MCF 10A (cell line): Measurements from ENCODE around the gene EXOC7. TPM values are rescaled to one million over a fixed set of nuclear protein-coding genes. Genes with fewer than 3 reads are reported as not detected.

Source experiments
- BruUV-seq: library from RNA; stranded (reverse); fragments of 400-500 nt; replicated peaks from 2 replicates; lab custom pipeline; 2021; lab: Mats Ljungman, UMichigan
- CTCF ChIA-PET: fragments of 300-600 bp; sonication (Branson Sonifier 250); formaldehyde crosslinking; extraction: SDS; loops from one replicate; lab custom pipeline; 2021; ENCODE audit warnings: antibody characterized with exemption, inconsistent platforms; lab: Yijun Ruan, JAX
- POLR2A ChIA-PET: fragments of 300-600, 350-650 bp; sonication (Branson Sonifier 250); formaldehyde crosslinking; extraction: SDS; loops from one replicate; lab custom pipeline; 2020; ENCODE audit warnings: antibody characterized with exemption, inconsistent platforms; lab: Yijun Ruan, JAX
- DNase-seq: peaks from one replicate; pipeline ENCODE4 v3.0.0-alpha.2; 2018; ENCODE audit not compliant: unreplicated experiment
- H3K27ac Mint-ChIP-seq: one replicate; pipeline ENCODE4 v1.8.0; 2022; ENCODE audit warnings: mild to moderate bottlenecking, low read depth, mixed read lengths; ENCODE audit not compliant: unreplicated experiment
- H3K27me3 Mint-ChIP-seq: one replicate; pipeline ENCODE4 v1.8.0; 2022; ENCODE audit warnings: mixed read lengths; ENCODE audit not compliant: insufficient read depth, unreplicated experiment
- H3K36me3 Mint-ChIP-seq: one replicate; pipeline ENCODE4 v1.8.0; 2022; ENCODE audit warnings: mild to moderate bottlenecking, moderate library complexity, mixed read lengths; ENCODE audit not compliant: insufficient read depth, unreplicated experiment
- H3K4me1 Mint-ChIP-seq: one replicate; pipeline ENCODE4 v1.8.0; 2022; ENCODE audit warnings: mixed read lengths; ENCODE audit not compliant: insufficient read depth, unreplicated experiment
- H3K4me3 Mint-ChIP-seq: one replicate; pipeline ENCODE4 v1.8.0; 2022; ENCODE audit warnings: mild to moderate bottlenecking, moderate library complexity, mixed read lengths; ENCODE audit not compliant: unreplicated experiment
- H3K9me3 Mint-ChIP-seq: one replicate; pipeline ENCODE4 v1.8.0; 2022; ENCODE audit warnings: mixed read lengths; ENCODE audit not compliant: unreplicated experiment
- CTCF ChIP-seq: fragments of 200-600 bp; IDR thresholded peaks from one replicate; pipeline ENCODE4 v1.8.0; 2022; ENCODE audit warnings: antibody characterized with exemption, mild to moderate bottlenecking; ENCODE audit not compliant: unreplicated experiment
- intact Hi-C: fragments of 100-400 bp; cut with micrococcal nuclease; formaldehyde crosslinking; loops from 2 replicates; pipeline ENCODE4 v1.14.1; 2022
- total RNA-seq: library from RNA; stranded (reverse); gene quantifications from 2 replicates; pipeline ENCODE4 v1.2.3, GENCODE V29; 2022

Gene EXOC7
- total RNA-seq, 1 experiment from 2014 or later, result 80.8 TPM

GRCh38 chr17:76056882-76057281, 46.7 kb downstream of the EXOC7 start:
- no TSS peak for BruUV-seq
- Mint-ChIP-seq H3K9me3 (peaks cover 5% of the 10 kb centered on the region), H3K36me3 (peaks cover 93% of the 10 kb centered on the region), H3K27me3 (no peaks in the 10 kb centered on the region), H3K4me3 (no peak overlapping the region), H3K4me1 (peaks cover 13% of the 10 kb centered on the region), H3K27ac (no peak overlapping the region)
- intact Hi-C loops, result no loop called here
- ChIA-PET CTCF (interaction anchor here (0.6 kb wide), 2 partner anchors 219 to 1064 kb away, joined by 3 read pairs; no protein-coding TSS in a partner anchor), POLR2A (interaction anchor here (0.7 kb wide), 1 partner anchor 661 kb away, joined by 3 read pairs; no protein-coding TSS in a partner anchor)
- no peak for TF ChIP-seq CTCF
- DNase-seq, result no peak

- intact Hi-C loops, result no loop called here
- peaks cover 93% of the 10 kb centered on the region for H3K36me3 Mint-ChIP-seq
- H3K4me1 Mint-ChIP-seq, result peaks cover 13% of the 10 kb centered on the region
- DNase-seq, result peak; percentile 71
- TF ChIP-seq CTCF, result no peak
- no TSS peak for BruUV-seq
- H3K27me3 Mint-ChIP-seq, result no peaks in the 10 kb centered on the region
- ChIA-PET CTCF (interaction anchor here (0.6 to 1.8 kb wide), 2 partner anchors 40 to 152 kb away, joined by 3 to 6 read pairs; no protein-coding TSS in a partner anchor), POLR2A (interaction anchor here (0.9 to 1.6 kb wide), 3 partner anchors 16 to 149 kb away, joined by 3 to 8 read pairs (median 4); partner anchors contain the start of genes MRPL38 and SRP68)
- H3K9me3 Mint-ChIP-seq, result peaks cover 5% of the 10 kb centered on the region
- no peak overlapping the region for H3K4me3 Mint-ChIP-seq
- H3K27ac Mint-ChIP-seq, result no peak overlapping the region
Measured at GRCh38 chr17:76054112-76054476, 49.5 kb downstream of the EXOC7 start.

GRCh38 chr17:76053246-76054111, 50.1 kb downstream of the EXOC7 start:
- DNase-seq, result peak; percentile 70
- Mint-ChIP-seq H3K4me1 (peaks cover 13% of the 10 kb centered on the region), H3K36me3 (peaks cover 93% of the 10 kb centered on the region), H3K27ac (no peak overlapping the region), H3K9me3 (peaks cover 5% of the 10 kb centered on the region), H3K4me3 (no peak overlapping the region), H3K27me3 (no peaks in the 10 kb centered on the region)
- BruUV-seq, result no TSS peak
- POLR2A ChIA-PET, result interaction anchor here (1.3 to 1.6 kb wide), 2 partner anchors 16 to 18 kb away, joined by 3 to 8 read pairs; partner anchors contain the start of gene SRP68
- TF ChIP-seq CTCF, result no peak
- intact Hi-C loops, result no loop called here
- CTCF ChIA-PET, result interaction anchor here (1.8 kb wide), 1 partner anchor 40 kb away, joined by 6 read pairs; no protein-coding TSS in a partner anchor

GRCh38 chr17:76051561-76051960, 52.0 kb downstream of the EXOC7 start:
- Mint-ChIP-seq H3K27ac (peak overlapping the region; percentile 31), H3K4me1 (peaks cover 13% of the 10 kb centered on the region), H3K4me3 (no peak overlapping the region), H3K9me3 (peaks cover 5% of the 10 kb centered on the region), H3K36me3 (peaks cover 86% of the 10 kb centered on the region), H3K27me3 (no peaks in the 10 kb centered on the region)
- POLR2A ChIA-PET, result interaction anchor here (0.6 to 0.9 kb wide), 2 partner anchors 12 to 28 kb away, joined by 3 to 5 read pairs; no protein-coding TSS in a partner anchor
- TF ChIP-seq CTCF, result no peak
- no peak for DNase-seq
- intact Hi-C loops, result no loop called here
- CTCF ChIA-PET, result interaction anchor here (1.0 to 1.4 kb wide), 2 partner anchors 15 to 38 kb away, joined by 4 to 6 read pairs; no protein-coding TSS in a partner anchor
- BruUV-seq, result no TSS peak
